Nephron (organoid): Measurements from ENCODE around the gene AFF3.

ENCODE experiments used
- H3K27ac Mint-ChIP-seq, 3 experiments: 2 replicates each; pipeline ENCODE4 v1.8.0; 2020; ENCODE audit warnings: mixed read lengths in 3 of 3, mild to moderate bottlenecking in 2 of 3, moderate library complexity in 1 of 3
- H3K27me3 Mint-ChIP-seq: 2 replicates; pipeline ENCODE4 v1.8.0; 2021; ENCODE audit warnings: low read depth, mild to moderate bottlenecking, moderate library complexity, mixed read lengths
- H3K36me3 Mint-ChIP-seq: 2 replicates; pipeline ENCODE4 v1.8.0; 2020; ENCODE audit warnings: low read depth, mixed read lengths
- H3K4me1 Mint-ChIP-seq: 2 replicates; pipeline ENCODE4 v1.8.0; 2020; ENCODE audit warnings: mixed read lengths
- H3K4me3 Mint-ChIP-seq, 3 experiments: 2 replicates each; pipeline ENCODE4 v1.8.0; 2020; ENCODE audit warnings: mild to moderate bottlenecking in 3 of 3, mixed read lengths in 3 of 3, moderate library complexity in 2 of 3
- H3K9me3 Mint-ChIP-seq: 2 replicates; pipeline ENCODE4 v1.8.0; 2020; ENCODE audit warnings: mixed read lengths
- TF ChIP-seq, protein P1 (sequence below), 3 experiments: fragments of 200-600 bp; sonication (generic); IDR thresholded peaks; one replicate each; pipeline ENCODE4 v1.5.0; 2021; ENCODE audit warnings: antibody characterized with exemption in 3 of 3; ENCODE audit not compliant: unreplicated experiment in 3 of 3

AFF3 gene

DNA sequence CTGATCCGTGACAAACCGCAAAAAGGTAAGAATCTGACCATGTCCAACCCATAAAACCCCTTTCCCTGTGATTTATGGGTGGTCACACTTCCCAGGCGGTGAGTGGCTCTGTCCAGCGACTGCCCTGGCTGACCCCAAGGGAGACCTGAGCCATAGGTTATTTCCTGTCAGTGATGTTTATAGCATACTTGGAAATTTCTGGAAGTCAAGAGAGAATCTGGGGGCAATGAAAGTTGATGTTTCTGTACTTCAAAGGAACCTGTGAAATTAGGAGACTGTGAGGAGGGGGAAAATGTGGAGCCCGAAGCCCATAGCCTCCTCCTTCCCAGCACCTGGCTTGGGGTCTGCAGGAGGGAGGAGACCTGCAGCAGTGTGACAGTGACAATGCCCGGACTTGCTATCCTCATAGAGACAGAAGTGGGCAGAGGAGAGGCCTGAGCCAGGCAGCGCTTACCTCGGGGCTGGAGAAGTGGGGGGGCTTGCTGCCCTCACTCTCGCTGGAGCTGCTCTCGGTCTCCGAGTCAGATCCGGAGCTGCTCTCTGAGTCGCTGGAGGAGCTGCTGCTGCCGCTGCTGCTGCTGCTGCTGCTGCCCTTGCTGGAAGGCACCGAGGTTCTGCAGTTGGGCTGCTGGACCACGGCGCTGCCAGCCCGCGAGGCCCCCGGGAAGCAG, 541.3 kb downstream of the AFF3 start:
- no peaks in the 10 kb centered on the region for H3K27me3 Mint-ChIP-seq
- H3K36me3 Mint-ChIP-seq: peaks cover 14% of the 10 kb centered on the region
- peak overlapping the region; percentile 17 to 81 (median 80) for H3K27ac Mint-ChIP-seq
- no peaks in the 10 kb centered on the region for H3K9me3 Mint-ChIP-seq
- TF ChIP-seq, protein P1, sequence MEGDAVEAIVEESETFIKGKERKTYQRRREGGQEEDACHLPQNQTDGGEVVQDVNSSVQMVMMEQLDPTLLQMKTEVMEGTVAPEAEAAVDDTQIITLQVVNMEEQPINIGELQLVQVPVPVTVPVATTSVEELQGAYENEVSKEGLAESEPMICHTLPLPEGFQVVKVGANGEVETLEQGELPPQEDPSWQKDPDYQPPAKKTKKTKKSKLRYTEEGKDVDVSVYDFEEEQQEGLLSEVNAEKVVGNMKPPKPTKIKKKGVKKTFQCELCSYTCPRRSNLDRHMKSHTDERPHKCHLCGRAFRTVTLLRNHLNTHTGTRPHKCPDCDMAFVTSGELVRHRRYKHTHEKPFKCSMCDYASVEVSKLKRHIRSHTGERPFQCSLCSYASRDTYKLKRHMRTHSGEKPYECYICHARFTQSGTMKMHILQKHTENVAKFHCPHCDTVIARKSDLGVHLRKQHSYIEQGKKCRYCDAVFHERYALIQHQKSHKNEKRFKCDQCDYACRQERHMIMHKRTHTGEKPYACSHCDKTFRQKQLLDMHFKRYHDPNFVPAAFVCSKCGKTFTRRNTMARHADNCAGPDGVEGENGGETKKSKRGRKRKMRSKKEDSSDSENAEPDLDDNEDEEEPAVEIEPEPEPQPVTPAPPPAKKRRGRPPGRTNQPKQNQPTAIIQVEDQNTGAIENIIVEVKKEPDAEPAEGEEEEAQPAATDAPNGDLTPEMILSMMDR (IDR thresholded peaks at IDR 0.05; ENCODE audit: unreplicated experiment in 3 of 3): no peak
- H3K4me3 Mint-ChIP-seq: peak overlapping the region; percentile 1 to 54 (median 34)
- H3K4me1 Mint-ChIP-seq: peaks cover 69% of the 10 kb centered on the region

DNA sequence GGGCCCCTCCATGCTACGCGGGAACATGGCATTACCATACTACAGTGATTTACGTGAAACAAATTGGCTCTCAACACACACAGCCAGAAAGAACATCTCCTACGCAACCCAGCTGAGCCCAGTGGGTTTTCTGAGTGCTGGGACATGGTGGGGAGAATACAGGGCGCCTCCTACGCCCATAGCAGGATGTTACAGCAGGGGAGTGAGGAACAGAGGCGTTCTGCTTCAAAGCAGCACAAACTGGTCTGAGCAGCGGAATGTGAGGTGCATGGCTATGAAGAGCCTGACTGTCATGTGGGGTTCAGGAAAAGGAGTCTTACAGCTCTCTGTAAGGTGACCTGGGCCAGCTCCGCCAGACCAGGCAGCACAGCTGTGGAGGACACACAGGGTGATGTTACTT, 543.9 kb downstream of the AFF3 start:
- H3K27ac Mint-ChIP-seq: peak overlapping the region; percentile 31 to 56 (median 53)
- peaks cover 26% of the 10 kb centered on the region for H3K36me3 Mint-ChIP-seq
- no peaks in the 10 kb centered on the region for H3K27me3 Mint-ChIP-seq
- H3K4me3 Mint-ChIP-seq: no peak overlapping the region
- H3K9me3 Mint-ChIP-seq: no peaks in the 10 kb centered on the region
- TF ChIP-seq, protein P1 (IDR thresholded peaks at IDR 0.05; ENCODE audit: unreplicated experiment in 3 of 3): no peak
- H3K4me1 Mint-ChIP-seq: peaks cover 50% of the 10 kb centered on the region

DNA sequence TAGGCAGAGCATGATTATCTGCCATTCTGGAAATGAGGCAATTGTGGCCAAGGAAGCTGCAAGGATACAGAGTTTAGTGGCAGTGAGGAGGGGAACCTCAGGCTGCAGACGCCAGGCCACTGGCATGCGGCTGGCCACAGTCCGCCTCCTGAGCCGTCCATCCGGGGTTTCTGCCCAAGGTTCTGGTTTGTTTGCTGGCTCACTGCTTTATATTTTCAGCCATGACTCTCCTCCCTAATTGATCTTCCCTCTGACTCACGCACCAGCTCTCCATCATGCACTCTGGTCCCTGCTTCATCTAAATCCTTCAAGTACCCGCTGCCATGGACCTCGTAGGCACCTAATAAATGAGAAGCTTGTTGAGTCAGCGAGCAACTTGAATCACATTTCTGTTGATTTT, 544.8 kb downstream of the AFF3 start:
- Mint-ChIP-seq H3K9me3 (no peaks in the 10 kb centered on the region), H3K27me3 (no peaks in the 10 kb centered on the region), H3K27ac (peak overlapping the region in 1 of 3 experiments; percentile 31), H3K4me3 (no peak overlapping the region), H3K36me3 (peaks cover 26% of the 10 kb centered on the region), H3K4me1 (peaks cover 41% of the 10 kb centered on the region)
- TF ChIP-seq, protein P1 (IDR thresholded peaks at IDR 0.05; ENCODE audit: unreplicated experiment in 3 of 3): no peak

DNA sequence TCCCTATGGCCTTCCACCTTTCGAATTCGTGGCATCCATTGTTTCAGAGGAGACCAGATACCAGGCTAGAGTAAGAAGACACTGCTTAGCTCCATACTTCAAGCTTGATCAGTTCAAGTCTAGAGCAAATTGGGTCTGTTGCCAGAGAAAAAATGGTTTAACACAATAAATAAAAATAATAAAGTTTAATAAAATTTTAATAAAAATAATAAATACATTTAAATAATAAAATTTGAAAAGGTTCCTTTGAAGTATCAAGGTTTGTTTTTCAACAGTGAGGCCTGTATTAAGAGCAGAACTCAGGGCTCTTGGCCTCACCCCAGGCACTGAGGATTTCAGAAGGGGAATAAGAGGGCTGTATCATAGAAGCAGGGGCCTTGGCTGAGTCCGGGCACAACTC, 547.0 kb downstream of the AFF3 start:
- no peak overlapping the region for H3K4me3 Mint-ChIP-seq
- H3K9me3 Mint-ChIP-seq: no peaks in the 10 kb centered on the region
- peaks cover 36% of the 10 kb centered on the region for H3K36me3 Mint-ChIP-seq
- TF ChIP-seq, protein P1 (IDR thresholded peaks at IDR 0.05; ENCODE audit: unreplicated experiment in 3 of 3): no peak
- H3K27ac Mint-ChIP-seq: peak overlapping the region in 1 of 3 experiments; percentile 69
- peaks cover 22% of the 10 kb centered on the region for H3K4me1 Mint-ChIP-seq
- H3K27me3 Mint-ChIP-seq: no peaks in the 10 kb centered on the region

DNA sequence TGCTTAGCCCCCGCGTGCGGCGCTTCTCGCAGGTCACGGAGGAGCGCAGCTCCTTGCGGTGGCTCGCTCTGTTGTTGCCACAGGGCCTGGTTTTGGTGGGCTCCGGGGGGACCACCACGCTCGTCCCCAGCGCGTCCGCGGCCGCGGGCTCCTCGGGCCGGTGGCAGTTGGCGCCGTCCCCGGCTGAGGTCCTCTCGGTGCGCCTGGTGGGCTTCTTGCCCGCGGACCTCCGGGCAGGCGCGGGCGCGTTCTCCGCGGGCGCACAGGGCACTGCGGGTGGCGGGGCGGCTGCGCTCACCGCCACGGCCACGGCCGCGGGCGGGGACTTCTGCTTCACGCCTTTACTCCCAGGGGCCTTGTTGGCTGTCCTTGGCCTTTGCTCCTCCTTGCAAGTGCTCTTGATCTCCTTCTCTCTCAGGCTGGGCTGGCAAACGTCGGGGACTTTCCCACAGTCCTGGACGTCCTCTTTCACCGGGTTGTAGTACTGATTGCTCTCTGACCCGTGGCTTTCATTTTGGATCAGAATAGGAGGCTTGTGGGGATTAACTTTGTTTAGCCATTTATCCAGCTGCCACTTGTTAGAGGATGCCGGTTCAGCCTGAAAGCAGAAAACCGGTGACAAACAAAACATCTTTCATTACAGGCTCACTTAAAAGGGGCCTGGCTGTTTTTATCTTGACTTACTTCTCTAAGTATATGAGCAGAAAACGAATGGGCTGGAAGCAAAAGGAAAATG, 548.5 kb downstream of the AFF3 start:
- Mint-ChIP-seq H3K27ac (no peak overlapping the region), H3K4me3 (no peak overlapping the region), H3K9me3 (no peaks in the 10 kb centered on the region), H3K4me1 (peaks cover 10% of the 10 kb centered on the region), H3K36me3 (peaks cover 40% of the 10 kb centered on the region), H3K27me3 (no peaks in the 10 kb centered on the region)
- TF ChIP-seq, protein P1 (IDR thresholded peaks at IDR 0.05; ENCODE audit: unreplicated experiment in 3 of 3): no peak
